HG03460 (cell line): ENCODE measurements around the gene TOMM20.

Experiments
- ATAC-seq: cut with Tn5 transposase; IDR thresholded peaks from one replicate; pipeline ENCODE4 v1.9.1; 2021; ENCODE audit not compliant: unreplicated experiment

The TOMM20 gene

GRCh38 chr1:235068158-235069121 is 60.2 kb downstream of the TOMM20 start:
- ATAC-seq, result no peak

- ATAC-seq, result no peak
Measured at GRCh38 chr1:235067396-235068157, 61.1 kb downstream of the TOMM20 start.

- ATAC-seq, result peak; percentile 44
Measured at GRCh38 chr1:235063068-235063765, 65.4 kb downstream of the TOMM20 start.

GRCh38 chr1:235060607-235061470 is 67.8 kb downstream of the TOMM20 start:
- no peak for ATAC-seq
